Neutrophil (primary cell): ENCODE results near the gene HYAL2.

Experiments used
- H3K27ac ChIP-seq: fragments of 200-600 bp; sonication (generic); 2 replicates; pipeline ENCODE4 v1.5.1; 2016; ENCODE audit warnings: mild to moderate bottlenecking, moderate library complexity
- H3K27me3 ChIP-seq: fragments of 200-600 bp; sonication (generic); 2 replicates; pipeline ENCODE4 v1.6.0; 2016; ENCODE audit warnings: mild to moderate bottlenecking
- H3K36me3 ChIP-seq: fragments of 200-600 bp; sonication (generic); 2 replicates; pipeline ENCODE4 v1.5.1; 2017
- H3K4me1 ChIP-seq, 2 experiments: fragments of 200-600 bp in 1 of 2; sonication (generic) in 1 of 2; 1 replicate in 1 of 2; 2 replicates in 1 of 2; pipeline versions ENCODE4 v1.5.1 to v1.6.1; 2013 to 2016; ENCODE audit warnings: low read depth in 1 of 2, low read length in 1 of 2, mild to moderate bottlenecking in 1 of 2, moderate library complexity in 1 of 2; ENCODE audit not compliant: control insufficient read depth in 1 of 2, insufficient read depth in 1 of 2
- H3K4me3 ChIP-seq, 2 experiments: fragments of 200-600 bp in 1 of 2; sonication (generic) in 1 of 2; 1 replicate in 1 of 2; 2 replicates in 1 of 2; pipeline ENCODE4 v1.5.1; 2013 to 2016; ENCODE audit warnings: low read depth in 1 of 2, low read length in 1 of 2, mild to moderate bottlenecking in 1 of 2, moderate library complexity in 1 of 2
- H3K9me3 ChIP-seq: fragments of 200-600 bp; sonication (generic); 2 replicates; pipeline ENCODE4 v1.5.1; 2016
- TF ChIP-seq, protein P1 (sequence below): fragments of 200-600 bp; sonication (generic); IDR thresholded peaks from 2 replicates; pipeline ENCODE4 v1.5.1; 2016; ENCODE audit warnings: antibody characterized with exemption

Gene HYAL2

DNA sequence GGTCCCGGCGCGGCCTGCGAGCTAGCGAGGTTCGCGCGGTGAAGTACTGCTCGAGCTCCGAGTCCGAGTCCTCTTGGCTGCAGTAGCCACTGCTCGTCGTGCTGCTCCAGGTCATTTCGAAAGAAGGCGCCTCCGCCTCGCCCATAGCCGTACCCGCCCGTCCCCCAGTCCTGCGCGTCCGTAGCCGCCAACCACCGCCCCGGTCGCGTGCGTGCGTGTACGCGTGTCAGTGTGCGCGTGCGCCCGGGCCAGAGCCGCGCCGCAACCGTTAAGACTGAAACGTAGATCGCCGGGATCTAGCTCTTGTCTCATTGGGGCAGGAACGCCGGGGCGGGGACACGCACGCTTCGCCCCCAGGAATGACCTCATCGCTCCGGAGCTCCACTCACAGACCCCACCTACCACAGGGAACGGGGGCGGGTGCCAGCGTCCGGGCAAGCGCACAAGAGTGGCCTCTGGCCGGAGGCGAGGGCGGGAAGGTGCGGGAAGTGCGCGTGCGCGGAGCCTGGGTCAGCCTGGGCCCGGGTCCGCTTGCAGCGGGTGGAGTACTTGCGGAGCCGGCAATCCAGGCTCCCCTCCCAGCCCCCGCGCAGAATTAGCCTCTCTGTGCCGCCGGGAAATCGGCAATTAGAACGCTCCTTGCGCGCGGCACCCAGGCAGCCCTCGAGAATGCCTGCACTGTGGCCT, 14.8 kb upstream of the HYAL2 start:
- Histone ChIP-seq H3K9me3 (no peaks in the 10 kb centered on the region), H3K4me1 (peaks cover 60 to 70% of the 10 kb centered on the region in 2 experiments), H3K27ac (peak overlapping the region; percentile 100), H3K36me3 (no peaks in the 10 kb centered on the region), H3K27me3 (no peaks in the 10 kb centered on the region), H3K4me3 (peak overlapping the region; percentile 91 to 93)
- TF ChIP-seq, protein P1, sequence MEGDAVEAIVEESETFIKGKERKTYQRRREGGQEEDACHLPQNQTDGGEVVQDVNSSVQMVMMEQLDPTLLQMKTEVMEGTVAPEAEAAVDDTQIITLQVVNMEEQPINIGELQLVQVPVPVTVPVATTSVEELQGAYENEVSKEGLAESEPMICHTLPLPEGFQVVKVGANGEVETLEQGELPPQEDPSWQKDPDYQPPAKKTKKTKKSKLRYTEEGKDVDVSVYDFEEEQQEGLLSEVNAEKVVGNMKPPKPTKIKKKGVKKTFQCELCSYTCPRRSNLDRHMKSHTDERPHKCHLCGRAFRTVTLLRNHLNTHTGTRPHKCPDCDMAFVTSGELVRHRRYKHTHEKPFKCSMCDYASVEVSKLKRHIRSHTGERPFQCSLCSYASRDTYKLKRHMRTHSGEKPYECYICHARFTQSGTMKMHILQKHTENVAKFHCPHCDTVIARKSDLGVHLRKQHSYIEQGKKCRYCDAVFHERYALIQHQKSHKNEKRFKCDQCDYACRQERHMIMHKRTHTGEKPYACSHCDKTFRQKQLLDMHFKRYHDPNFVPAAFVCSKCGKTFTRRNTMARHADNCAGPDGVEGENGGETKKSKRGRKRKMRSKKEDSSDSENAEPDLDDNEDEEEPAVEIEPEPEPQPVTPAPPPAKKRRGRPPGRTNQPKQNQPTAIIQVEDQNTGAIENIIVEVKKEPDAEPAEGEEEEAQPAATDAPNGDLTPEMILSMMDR = peak; percentile 18

DNA sequence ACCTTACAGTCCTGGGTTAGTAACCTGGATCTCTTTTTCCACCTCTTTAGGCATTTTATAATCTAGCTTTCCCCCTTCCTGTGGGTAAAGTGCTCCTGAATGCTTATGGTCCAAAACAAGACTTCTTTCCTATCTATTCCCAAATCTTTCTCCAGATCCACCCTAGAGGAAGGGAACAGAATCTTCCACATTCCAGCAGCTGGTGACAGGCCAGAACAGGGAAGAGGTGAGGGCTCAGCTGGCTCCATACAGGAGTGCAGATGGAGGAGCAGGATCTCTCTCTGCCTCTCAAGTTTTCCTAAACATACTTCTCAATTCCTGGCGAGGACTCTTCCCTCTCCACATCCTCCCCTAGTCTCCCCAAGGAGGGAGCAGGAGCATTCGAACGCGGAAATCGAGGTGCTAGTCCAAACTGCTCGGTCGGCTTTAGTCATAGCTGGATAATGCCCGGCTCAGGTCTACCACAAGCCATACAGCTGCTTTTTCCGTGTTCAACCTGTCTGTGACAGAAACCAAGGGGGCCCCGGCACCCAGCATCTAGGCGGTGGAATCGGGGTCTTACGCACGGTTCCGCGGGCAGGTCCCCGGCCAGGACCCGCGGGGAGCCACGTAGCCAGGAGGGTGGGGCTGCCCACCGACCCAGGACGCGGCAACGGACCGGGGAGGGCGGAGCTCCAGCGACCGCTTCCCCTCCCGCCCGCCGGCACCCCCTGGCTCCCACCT, 14.1 kb upstream of the HYAL2 start:
- H3K9me3 ChIP-seq = no peaks in the 10 kb centered on the region
- H3K27ac ChIP-seq = peak overlapping the region; percentile 100
- no peaks in the 10 kb centered on the region for H3K27me3 ChIP-seq
- peaks cover 7% of the 10 kb centered on the region for H3K36me3 ChIP-seq
- H3K4me1 ChIP-seq = peaks cover 53 to 63% of the 10 kb centered on the region in 2 experiments
- TF ChIP-seq, protein P1 = no peak
- peak overlapping the region; percentile 91 to 93 for H3K4me3 ChIP-seq

DNA sequence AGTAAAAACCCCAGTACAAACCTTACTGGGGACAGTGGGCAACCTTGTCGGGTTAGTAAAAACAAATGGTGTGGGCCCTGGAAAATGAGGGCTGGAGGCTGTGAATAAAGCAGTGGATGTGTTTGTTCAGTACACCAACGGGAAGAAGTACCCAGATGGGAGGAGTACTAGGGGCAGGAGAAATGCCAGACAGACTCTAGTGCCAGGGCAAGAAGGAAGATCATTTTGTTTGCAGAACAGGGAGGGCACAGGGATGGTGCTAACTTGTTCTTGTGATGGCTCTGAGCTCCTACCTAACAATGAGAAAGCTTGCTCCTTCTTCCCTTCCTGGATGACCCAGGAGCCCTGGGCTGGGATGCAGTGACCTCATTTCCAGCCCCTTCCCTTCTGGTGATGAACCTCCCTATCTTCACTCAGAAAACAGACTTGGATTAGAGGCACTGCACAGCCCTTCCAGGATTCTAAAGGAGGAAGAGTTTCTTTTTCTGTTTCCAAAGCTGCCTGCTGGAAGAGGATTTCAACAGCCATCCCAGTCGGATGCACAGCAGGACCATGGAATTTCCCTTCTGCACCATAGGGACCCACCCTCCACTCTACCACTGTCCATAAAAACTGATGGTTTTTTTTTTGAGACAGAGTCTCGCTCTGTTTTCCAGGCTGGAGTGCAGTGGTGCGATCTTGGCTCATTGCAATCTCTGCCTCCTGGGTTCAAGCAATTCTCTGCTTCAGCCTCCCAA, 12.0 kb upstream of the HYAL2 start:
- H3K4me1 ChIP-seq = peaks cover 32 to 42% of the 10 kb centered on the region in 2 experiments
- no peaks in the 10 kb centered on the region for H3K27me3 ChIP-seq
- peaks cover 28% of the 10 kb centered on the region for H3K36me3 ChIP-seq
- TF ChIP-seq, protein P1 = no peak
- peak overlapping the region; percentile 46 for H3K27ac ChIP-seq
- no peak overlapping the region for H3K4me3 ChIP-seq
- no peaks in the 10 kb centered on the region for H3K9me3 ChIP-seq

DNA sequence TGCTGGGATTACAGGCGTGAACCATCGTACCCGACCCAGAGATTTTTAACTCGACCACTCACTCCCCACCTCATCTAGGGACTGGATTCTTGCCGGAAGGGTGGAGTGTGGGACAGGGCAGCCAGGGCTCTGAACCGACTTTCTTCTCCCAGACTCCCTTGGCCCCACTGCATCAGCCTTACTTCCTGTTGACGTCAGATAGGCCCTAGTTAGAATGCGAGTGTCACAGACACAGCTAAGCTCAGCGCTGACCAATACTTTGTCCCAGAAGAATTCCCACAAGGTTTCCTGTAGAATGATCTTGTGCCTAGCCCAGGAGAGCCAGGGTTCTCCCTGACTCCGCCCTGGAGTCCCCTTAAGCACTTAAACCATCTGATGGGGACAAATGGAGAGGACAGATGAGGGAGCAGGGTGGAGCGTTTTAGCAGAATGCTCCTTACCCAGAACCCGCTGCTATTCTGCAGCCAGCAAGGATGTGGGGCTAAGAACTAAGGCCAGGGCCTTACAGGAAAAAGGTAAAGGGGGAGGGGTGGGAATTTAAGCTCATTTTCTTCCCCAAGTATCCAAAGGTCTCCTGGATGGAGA, 11.3 kb upstream of the HYAL2 start:
- H3K27ac ChIP-seq = peak overlapping the region; percentile 46
- no peaks in the 10 kb centered on the region for H3K9me3 ChIP-seq
- H3K4me1 ChIP-seq = peaks cover 25 to 35% of the 10 kb centered on the region in 2 experiments
- TF ChIP-seq, protein P1 = no peak
- no peak overlapping the region for H3K4me3 ChIP-seq
- no peaks in the 10 kb centered on the region for H3K27me3 ChIP-seq
- peaks cover 33% of the 10 kb centered on the region for H3K36me3 ChIP-seq

DNA sequence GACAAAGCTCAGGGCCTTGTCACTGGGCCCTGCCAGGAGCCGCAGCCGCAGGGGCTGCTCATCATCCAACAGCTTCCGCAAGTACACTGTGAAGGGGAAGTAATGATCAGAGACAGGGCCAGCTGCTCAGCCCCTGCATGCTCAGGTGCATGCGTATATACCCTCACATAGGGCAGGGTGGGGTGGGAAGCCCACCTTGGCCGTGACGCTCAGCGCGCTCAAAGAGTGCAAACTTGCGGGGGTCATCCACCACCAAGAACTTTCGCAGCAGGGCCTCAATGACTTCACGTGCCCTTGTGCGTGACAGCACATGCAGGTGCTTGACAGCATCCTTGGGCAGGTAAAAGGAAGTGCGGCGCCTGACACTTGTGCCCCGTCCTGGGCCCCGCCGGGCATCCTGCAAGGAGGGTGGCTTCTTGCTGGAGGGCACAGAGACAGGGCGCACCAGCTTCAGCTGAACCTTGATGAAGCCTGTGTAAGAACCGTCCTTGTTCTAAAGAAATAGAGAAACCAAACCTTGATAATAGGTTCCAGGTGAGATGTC, 8.9 kb upstream of the HYAL2 start:
- no peak overlapping the region for H3K27ac ChIP-seq
- H3K9me3 ChIP-seq = no peaks in the 10 kb centered on the region
- TF ChIP-seq, protein P1 = no peak
- no peak overlapping the region for H3K4me3 ChIP-seq
- peaks cover 33% of the 10 kb centered on the region for H3K36me3 ChIP-seq
- peaks cover 22 to 35% of the 10 kb centered on the region in 2 experiments for H3K4me1 ChIP-seq
- no peaks in the 10 kb centered on the region for H3K27me3 ChIP-seq
